ENCODE data around the gene XRCC5.

XRCC5 gene

GRCh38 chr2:216086207-216086893 is 22.8 kb upstream of the XRCC5 start:
- DNase-seq: no peak

- DNase-seq: no peak
Observed at GRCh38 chr2:216090369-216090786, 18.8 kb upstream of the XRCC5 start.

DNA sequence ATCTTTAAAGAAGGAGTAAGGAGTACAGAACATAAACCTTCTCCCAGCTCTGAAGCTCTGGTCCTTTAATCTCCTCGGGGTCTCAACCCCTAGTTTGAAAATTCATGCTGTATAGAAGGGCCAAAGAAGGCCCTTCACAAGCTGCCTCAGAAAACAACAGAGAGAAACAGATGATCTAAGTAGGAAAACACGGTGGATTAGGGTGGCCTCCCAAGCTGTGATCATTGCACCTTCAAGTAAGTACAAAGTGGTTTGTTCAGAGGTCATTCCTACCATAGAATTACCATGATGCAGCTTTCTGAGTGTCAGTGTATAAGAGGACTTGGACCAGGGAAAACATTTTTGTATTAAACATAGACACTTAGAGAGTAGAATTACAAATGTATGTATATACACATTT is 16.5 kb upstream of the XRCC5 start:
- no peak for DNase-seq

- no peak for DNase-seq
Observed at GRCh38 chr2:216094701-216095100, 14.4 kb upstream of the XRCC5 start.

DNA sequence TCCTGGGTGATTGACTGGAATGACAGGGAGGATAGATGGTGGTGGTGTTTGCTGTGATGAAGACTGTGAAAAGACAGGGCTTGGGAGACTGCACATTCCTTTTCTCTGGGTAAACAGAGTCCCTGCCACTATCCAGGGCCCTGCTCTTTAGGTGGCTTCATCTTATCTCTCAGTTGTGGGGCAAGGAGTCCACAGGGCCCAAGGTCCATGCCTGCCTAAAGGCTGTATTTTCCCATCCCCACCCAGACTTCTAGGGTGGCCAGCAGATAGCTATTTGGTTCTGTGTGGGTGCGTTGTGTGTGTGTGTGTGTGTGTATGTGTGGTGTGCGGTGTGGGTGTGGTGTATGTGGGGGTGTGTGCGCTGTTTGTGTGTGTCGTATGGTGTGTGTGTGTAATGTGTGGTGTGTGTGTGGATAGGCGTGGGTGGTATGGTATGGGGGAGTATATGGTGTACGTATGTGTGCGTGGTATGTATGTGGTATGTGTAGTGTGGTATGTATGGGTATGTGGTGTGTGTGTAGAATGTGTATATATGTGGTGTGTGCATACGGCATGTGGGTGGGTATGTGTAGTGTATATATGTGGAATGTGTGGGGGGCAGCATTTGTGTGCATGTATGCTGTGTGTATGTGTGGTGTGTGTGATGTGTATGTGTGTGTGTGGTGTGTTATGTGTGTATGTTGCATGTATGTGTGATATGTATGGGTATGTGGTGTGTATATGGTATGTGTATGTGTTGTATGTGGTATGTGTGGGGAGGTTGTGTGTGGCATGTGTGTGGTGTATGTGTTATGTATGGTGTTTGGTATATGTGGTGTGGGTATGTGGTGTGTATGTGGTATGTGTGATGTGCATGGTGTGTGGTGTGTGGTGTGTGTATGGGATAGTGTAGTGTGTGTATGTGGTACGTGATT is 10.5 kb upstream of the XRCC5 start:
- no peak for DNase-seq

- no peak for DNase-seq
Observed at GRCh38 chr2:216101109-216101508, 8.0 kb upstream of the XRCC5 start.

- no peak for DNase-seq
Observed at GRCh38 chr2:216103213-216103612, 5.9 kb upstream of the XRCC5 start.

- no peak for DNase-seq
Observed at GRCh38 chr2:216104691-216105090, 4.5 kb upstream of the XRCC5 start.

DNA sequence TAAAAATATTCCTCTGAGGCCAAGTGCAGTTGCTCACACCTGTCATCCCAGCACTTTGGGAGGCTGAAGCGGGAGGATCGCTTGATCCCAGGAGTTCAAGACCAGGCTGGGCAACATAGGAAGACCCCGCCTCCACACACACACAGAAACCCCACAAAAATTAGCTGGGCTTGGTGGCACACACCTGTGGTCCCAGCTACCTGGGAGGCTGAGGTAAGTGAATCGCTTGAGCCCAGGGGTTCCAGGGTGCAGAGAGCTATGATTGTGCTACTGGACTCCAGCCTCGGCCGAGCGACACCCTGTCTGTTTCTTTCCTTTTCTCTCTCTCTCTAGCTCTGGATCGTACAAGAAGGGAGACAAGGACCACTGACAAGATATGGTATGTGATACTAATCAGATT is 1.8 kb upstream of the XRCC5 start:
- DNase-seq: no peak

DNA sequence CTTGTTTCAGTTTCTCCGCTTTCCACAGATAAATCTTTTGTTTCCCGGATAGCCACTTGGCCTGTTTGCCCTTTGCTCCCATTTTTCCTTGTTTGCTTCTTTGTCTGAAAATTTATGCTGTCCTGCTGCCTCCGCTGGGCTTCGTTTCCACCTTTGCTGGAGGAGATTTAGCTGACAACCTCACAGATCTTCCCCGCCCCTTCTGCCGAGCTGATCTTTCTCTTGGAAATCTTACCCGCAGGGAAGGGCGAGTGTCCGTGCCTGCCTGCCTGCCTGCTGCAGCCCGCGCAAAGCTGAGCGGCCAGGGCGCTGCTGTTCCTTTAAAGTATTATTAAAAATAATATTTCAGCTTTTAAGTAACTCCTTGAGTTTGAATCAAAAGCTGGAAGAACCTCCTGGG is 1.4 kb upstream of the XRCC5 start:
- DNase-seq: no peak

GRCh38 chr2:216108310-216108966 is 710 bp upstream of the XRCC5 start:
- no peak for DNase-seq

DNA sequence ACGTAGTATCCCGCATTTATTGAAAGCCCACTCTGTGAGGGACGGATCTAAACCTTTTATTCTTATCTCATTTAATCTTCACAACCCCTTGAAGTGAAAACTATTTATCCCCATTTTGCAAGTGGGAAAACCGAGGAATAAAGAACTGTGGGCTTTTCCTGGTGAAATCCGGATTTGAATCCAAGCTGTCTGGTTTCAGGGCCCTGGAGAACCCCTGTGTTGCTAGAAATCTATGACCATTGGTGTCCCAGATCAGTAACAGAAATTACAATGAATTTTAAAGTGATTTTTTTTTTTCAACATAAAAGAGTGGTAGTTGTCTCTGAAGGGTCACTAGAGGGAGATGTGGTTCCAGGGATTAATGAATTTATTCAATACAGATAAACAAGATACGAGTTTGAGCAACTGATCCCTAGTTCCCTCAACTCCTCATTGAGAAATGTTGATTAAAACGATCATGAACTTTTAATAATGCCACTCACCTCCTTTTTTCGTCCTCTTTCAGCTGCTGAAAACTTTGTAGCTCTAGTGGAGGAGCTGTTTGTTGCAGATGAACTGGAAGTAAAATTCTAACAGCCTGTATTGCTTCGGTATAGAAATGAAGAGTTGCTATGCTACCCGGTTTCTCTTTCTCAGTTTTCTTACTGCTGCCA is 940 bp downstream of the XRCC5 start:
- no peak for DNase-seq

DNA sequence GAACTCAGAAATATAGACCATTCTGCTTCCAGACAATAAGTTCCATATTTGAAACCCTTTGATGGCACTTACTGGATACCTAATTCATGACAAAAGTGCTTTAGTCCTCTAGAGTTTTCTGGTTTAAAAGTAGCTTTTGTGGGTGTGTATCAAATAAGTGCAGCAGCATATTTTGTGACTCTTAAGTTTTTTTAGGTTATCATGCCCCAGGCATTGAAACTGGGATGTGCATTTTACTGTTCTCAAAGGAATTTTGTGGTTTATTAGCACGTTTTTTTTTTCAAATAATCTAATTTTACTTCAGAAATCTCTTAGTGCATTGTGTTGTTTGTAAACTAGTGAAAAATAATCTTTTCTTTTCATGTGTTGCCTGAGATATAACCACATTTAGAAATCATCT is 1.5 kb downstream of the XRCC5 start:
- no peak for DNase-seq

DNA sequence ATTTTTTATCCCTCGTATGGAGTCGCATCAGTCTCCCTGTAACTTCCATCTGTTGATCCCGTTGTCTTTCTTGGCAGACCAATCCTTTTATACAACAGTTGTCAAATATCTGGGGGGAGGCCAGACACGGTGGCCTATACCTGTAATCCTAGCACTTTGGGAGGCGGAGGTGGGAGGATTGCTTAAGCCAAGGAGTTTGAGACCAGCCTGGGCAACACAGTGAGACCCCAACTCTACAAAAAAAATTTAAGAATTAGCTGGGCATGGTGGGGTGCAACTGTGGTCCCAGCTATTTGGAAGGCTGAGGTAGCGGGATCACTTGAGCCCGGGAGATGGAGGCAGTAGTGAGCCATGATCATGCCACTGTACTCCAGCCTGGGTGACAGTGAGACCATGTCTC is 2.0 kb downstream of the XRCC5 start:
- DNase-seq: no peak

- no peak for DNase-seq
Observed at GRCh38 chr2:216112926-216113325, 3.8 kb downstream of the XRCC5 start.

- DNase-seq: no peak
Observed at GRCh38 chr2:216113572-216113971, 4.4 kb downstream of the XRCC5 start.

GRCh38 chr2:216114382-216114713 is 5.2 kb downstream of the XRCC5 start:
- no peak for DNase-seq

DNA sequence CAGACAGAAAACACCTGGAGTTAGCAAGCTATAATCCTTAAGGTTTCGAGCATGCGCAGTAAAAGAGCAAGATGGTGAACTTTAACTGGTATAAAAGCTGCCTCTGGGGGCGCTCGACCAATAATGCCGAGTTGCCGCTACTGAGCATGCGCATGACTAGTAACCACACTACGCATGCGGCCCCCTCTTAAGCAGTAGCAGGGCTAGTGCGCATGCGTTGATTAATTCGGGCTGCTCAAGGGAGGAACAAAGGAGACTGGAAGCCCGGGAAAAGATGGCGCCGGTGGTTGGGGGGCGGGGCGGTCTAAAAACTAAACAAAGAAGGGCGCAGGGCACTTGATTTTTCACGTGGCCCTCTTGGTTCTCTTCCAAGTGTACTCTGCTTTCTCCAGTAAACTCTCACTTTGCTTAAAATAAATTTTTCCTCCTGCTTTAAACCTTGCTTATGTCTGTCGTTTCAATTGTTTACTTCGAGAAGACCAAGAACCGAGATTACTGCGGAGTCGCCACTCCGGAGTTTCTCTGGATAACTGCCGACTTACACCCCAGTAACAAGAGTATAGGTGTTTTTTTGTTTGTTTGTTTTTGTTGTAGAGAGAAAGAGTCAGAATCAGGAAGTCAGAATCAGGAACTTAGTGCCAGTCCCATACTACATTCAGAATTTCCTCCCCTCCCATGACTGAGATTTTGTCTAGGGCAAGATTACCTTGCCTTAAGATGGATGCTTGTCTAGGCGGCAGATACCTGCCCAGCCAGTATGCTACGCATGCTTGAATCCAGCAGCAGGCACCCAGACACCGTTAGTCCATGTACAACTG is 5.8 kb downstream of the XRCC5 start:
- peak; percentile 99 for DNase-seq

- DNase-seq: no peak
Observed at GRCh38 chr2:216116418-216116817, 7.3 kb downstream of the XRCC5 start.

DNA sequence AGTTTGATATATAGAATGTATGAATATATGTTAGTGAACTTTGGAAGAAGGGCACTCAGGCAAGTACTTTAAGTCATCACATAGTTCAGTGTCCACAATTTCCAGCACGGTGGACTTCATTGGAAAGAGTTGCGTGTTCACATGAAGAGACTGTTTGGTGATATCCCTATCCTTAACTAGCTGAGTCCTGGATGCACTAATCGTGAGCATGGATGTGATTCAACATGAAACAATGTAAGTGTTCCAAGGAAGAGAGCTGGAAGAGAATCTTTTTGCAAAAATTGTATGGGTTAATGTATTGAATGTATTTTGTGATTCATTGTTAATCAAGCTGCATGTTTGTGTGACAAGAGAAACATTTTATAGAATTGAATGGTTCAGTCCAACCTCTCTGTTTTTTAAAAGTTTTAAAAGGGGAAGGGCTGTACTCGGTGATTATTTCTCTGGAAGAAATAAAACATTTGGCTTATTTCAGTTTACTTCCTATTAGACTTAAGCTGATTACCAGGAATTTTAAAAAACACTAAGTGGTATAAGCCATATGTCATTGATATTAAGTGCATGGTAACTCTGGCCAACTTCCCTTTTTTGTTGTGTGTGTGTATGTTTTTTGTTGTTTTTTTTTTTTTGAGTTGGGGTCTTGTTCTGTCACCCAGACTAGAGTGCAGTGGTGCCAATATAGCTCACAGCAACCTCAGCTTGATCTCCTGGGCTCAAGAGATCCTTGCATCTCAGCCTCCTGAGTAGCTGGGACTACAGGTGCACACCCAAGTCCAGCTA is 8.6 kb downstream of the XRCC5 start:
- no peak for DNase-seq

DNA sequence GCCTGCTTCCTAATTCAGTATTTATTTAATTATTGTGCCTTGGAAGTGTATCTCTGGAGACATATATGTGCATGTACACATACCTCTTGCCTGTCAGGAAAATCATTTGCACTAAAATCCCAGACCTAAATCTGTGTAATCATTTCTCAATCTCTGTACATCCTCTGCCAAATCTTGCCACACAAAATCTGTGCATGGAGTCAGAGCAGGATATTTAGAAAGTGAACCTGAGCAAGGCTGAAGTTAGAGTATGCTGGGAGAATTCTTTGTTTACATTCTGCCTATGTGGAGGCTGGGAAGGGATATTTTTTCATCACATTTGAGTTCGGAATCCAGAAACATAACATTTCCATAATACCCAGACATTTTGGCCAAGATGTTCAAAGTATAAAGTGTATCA is 9.3 kb downstream of the XRCC5 start:
- no peak for DNase-seq

DNA sequence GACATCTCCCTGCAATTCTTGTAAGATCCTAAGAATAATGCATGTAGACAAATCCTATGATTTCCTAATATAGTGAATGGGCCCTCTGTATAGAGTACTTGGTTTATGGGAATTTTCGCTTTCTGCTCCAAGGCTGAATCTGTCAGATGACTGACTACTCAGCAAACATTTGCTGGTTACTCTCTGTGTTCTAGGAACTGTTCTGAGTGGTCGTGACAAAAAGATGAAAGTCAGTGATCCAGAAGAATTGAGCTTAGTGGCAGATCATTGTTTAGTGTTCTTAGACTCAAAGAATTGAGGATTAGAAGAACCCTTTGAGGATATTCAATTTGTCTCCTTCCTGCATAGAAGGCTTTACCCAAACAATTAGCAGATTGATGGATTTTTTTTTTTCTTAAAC is 10.0 kb downstream of the XRCC5 start:
- DNase-seq: no peak
